Measurements from ENCODE around the gene SLC1A2.

SLC1A2 gene

GRCh38 chr11:35250621-35251020 lies 168.7 kb downstream of the SLC1A2 start:
- no peak for TF ChIP-seq POLR2AphosphoS5 (IDR thresholded peaks at IDR 0.05; ENCODE audit: low read depth)
- TF ChIP-seq, protein P1, sequence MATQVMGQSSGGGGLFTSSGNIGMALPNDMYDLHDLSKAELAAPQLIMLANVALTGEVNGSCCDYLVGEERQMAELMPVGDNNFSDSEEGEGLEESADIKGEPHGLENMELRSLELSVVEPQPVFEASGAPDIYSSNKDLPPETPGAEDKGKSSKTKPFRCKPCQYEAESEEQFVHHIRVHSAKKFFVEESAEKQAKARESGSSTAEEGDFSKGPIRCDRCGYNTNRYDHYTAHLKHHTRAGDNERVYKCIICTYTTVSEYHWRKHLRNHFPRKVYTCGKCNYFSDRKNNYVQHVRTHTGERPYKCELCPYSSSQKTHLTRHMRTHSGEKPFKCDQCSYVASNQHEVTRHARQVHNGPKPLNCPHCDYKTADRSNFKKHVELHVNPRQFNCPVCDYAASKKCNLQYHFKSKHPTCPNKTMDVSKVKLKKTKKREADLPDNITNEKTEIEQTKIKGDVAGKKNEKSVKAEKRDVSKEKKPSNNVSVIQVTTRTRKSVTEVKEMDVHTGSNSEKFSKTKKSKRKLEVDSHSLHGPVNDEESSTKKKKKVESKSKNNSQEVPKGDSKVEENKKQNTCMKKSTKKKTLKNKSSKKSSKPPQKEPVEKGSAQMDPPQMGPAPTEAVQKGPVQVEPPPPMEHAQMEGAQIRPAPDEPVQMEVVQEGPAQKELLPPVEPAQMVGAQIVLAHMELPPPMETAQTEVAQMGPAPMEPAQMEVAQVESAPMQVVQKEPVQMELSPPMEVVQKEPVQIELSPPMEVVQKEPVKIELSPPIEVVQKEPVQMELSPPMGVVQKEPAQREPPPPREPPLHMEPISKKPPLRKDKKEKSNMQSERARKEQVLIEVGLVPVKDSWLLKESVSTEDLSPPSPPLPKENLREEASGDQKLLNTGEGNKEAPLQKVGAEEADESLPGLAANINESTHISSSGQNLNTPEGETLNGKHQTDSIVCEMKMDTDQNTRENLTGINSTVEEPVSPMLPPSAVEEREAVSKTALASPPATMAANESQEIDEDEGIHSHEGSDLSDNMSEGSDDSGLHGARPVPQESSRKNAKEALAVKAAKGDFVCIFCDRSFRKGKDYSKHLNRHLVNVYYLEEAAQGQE (IDR thresholded peaks at IDR 0.05; ENCODE audit: insufficient replicate concordance, low read depth) = no peak
- no peak for TF ChIP-seq CTCF (IDR thresholded peaks at IDR 0.05; ENCODE audit: insufficient read depth, low read length)
- no peak for TF ChIP-seq GABPA (IDR thresholded peaks at IDR 0.05; ENCODE audit: low read depth)
- TF ChIP-seq SPI1 (IDR thresholded peaks at IDR 0.05; ENCODE audit: borderline replicate concordance, low read depth) = peak; percentile 45; the same call in 1 of the 2 replicates
- peak; percentile 21 to 49 for DNase-seq (ENCODE audit: low read depth in 1 of 2, low spot score in 1 of 2)
- no peak overlapping the region for H3K4me3 ChIP-seq (replicated peaks; ENCODE audit: insufficient read depth, low read length)
- no peaks in the 10 kb centered on the region for H3K27me3 ChIP-seq (ENCODE audit: insufficient read depth, poor library complexity, severe bottlenecking)
- H3K27ac ChIP-seq (replicated peaks) = no peak overlapping the region

DNA sequence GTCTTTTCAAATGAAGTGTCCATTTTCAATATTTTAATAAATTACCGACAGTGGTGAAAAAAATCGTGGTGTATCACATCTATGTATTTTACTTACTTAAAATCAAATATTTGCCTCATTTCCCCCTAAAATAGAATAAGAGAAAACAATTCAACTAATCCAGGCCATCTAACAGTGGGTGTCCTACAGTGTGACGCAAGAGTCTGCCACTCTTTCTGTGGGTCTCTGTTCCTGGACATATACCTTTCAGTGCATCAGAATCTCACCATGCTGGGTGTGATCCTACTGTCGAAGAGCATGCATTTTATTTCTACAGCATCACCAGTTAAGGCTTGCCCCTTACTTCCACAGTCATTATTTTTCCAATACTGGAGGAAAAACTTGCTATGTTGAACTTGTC lies 169.2 kb downstream of the SLC1A2 start:
- no peak overlapping the region for H3K4me3 ChIP-seq (replicated peaks; ENCODE audit: insufficient read depth, low read length)
- no peaks in the 10 kb centered on the region for H3K27me3 ChIP-seq (ENCODE audit: insufficient read depth, poor library complexity, severe bottlenecking)
- DNase-seq (ENCODE audit: low read depth in 1 of 2, low spot score in 1 of 2) = no peak
- no peak overlapping the region for H3K27ac ChIP-seq (replicated peaks)
- TF ChIP-seq, protein P1 (IDR thresholded peaks at IDR 0.05; ENCODE audit: insufficient replicate concordance, low read depth) = no peak
- no peak for TF ChIP-seq GABPA (IDR thresholded peaks at IDR 0.05; ENCODE audit: low read depth)
- no peak for TF ChIP-seq POLR2AphosphoS5 (IDR thresholded peaks at IDR 0.05; ENCODE audit: low read depth)
- TF ChIP-seq CTCF (IDR thresholded peaks at IDR 0.05; ENCODE audit: insufficient read depth, low read length) = no peak
- no peak for TF ChIP-seq SPI1 (IDR thresholded peaks at IDR 0.05; ENCODE audit: borderline replicate concordance, low read depth)

DNA sequence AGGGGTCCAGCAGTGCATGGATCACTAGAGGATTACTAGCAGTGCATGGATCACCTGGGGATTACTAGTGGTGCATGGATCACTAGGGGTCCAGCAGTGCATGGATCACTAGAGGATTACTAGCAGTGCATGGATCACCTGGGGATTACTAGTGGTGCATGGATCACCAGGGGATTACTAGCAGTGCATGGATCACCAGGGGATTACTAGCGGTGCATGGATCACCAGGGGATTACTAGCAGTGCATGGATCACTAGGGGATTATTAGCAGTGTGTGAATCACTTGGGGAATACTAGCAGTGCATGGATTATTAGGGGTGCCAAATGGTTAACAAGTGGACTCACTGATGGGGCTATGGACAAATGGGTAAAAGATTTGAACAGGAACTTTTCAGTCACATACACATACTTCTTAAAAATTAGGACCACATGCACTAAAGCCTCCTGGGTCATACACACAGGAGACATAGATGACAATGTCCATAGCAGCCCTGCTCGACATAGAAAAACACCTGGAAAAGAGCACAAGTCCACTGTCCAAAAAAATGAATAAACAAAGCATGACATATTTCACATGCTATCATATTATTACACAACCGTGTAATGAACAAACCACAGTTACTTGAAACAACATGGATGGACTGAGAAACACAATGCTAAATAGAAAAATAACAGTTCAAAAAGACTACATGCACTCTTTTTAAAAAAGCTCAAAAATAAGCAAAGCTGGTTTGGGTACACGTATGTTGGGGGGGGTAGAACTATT lies 170.6 kb downstream of the SLC1A2 start:
- H3K27ac ChIP-seq (replicated peaks) = no peak overlapping the region

More for the DNA sequence above, 170.6 kb downstream of the SLC1A2 start:
- Histone ChIP-seq H3K27me3 (ENCODE audit: insufficient read depth, poor library complexity, severe bottlenecking) (no peaks in the 10 kb centered on the region), H3K4me3 (replicated peaks; ENCODE audit: insufficient read depth, low read length) (no peak overlapping the region)
- TF ChIP-seq CTCF (IDR thresholded peaks at IDR 0.05; ENCODE audit: insufficient read depth, low read length) (no peak), POLR2AphosphoS5 (IDR thresholded peaks at IDR 0.05; ENCODE audit: low read depth) (no peak), SPI1 (IDR thresholded peaks at IDR 0.05; ENCODE audit: borderline replicate concordance, low read depth) (no peak), GABPA (IDR thresholded peaks at IDR 0.05; ENCODE audit: low read depth) (no peak)
- TF ChIP-seq, protein P1 (IDR thresholded peaks at IDR 0.05; ENCODE audit: insufficient replicate concordance, low read depth) = no peak
- DNase-seq (ENCODE audit: low read depth in 1 of 2, low spot score in 1 of 2) = no peak
